NCI-H510A (cell line): ENCODE data around the gene FGF12.
"Not testable (repeated sequence)": the region's sequence is repeated elsewhere in the genome, so short reads cannot be mapped to it uniquely, and the experiment has no call there.

Source experiments
- DNase-seq: peaks from one replicate; lab custom pipeline; 2025; lab: John Stamatoyannopoulos, UW

The FGF12 gene

DNA sequence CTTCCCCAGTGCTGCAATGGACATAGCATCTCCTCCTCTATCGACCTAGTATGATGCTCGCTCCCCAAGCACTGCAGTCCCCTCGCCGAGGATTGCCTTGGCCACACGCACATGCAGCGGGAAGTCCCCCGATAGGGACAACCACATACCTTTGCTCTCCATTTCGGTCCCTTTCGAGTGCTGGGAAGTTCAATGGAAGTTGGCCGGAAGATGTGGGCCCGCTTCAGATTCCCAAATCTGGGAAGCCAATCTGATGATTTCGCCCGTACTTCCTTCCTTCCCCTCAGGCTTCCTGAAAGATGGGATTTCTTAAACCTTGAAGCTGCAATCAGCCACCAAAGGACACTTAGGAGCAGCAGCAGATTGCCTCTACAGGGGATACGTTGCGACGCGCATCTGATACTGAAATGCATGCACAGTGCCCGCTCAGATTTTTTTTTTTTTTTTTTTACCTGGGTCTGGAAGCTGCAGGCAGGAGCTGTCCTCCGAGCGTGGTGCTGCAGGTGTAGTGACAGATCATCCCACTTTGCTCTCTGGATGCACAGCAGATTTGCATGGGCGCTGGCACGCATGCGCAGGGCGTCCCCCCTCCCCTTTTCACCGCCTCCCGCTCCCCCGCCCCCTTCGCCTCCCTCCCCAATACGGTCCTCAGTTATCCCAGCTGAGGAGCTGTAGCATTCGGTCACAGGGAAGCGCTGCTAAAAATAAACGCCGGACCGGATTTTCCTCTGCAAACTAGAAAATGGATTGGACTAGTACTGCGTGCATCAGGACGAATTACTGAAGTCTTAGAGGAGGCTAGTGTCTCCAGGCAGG, at the start of gene FGF12:
FGF12 (minus strand) TSS at position 510 of the 816 bp plus-strand sequence.
- peak; percentile 82 for DNase-seq

DNA sequence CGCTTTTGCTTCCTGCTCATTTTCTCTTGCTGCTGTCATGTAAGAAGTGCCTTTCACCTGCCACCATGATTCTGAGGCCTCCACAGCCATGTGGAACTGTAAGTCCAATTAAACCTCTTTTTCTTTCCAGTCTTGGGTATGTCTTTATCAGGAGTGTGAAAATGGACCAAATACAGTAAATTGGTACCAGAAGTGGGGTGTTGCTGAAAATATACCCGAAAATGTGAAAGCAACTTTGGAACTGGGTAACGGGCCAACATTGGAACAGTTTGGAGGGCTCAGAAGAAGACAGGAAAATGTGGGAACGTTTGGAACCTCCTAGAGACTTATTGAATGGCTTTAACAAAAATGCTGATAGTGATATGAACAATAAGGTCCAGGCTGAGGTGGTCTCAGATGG, 47.0 kb upstream of the FGF12 start:
- DNase-seq, result not testable (repeated sequence)

DNA sequence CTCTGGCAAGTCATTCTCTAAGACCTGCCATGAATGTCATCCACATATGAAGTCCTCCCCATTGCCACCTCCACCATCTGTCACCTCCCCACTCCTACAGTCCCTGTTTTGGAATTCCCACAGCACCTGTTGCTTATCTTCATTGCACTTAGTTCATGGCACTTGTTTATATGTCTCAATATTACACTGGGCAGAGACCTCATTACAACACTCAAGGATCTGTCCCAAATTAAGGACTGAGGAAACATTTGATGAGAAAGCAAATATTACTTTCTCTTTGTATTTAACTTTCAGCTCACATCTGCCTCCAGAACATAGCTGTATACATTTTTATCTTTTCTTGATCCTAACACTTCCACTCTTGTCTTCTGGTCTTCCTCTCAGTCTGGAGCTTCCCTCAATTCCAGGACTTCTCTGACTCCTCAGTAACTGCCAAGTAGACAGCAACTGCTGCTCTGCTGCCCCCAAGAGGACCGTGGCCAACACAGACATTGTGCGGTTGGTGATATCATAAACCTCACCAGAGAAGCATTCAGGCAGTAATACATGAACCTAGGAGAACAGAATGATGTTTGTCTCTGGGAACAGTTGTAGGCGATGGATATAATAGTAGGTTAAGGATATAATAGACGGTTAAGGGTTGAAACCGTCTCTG, 45.0 kb upstream of the FGF12 start:
- DNase-seq, result no peak

DNA sequence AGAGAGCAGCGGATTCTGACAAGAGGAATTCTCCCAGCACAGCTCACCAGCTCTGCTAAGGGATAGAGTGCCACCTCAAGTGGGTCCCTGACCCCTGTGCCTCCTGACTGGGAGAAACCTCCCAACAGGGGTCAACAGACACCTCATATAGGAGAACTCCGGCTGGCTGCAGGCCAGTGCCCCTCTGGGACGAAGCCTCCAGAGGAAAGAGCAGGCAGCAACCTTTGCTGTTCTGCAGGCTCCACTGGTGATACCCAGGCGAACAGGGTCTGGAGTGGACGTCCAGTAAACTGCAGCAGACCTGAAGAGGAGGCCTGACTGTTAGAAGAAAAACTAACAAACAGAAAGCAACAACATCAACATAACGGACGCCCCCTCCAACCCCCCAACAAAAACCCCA, 31.3 kb upstream of the FGF12 start:
- DNase-seq, result no peak

DNA sequence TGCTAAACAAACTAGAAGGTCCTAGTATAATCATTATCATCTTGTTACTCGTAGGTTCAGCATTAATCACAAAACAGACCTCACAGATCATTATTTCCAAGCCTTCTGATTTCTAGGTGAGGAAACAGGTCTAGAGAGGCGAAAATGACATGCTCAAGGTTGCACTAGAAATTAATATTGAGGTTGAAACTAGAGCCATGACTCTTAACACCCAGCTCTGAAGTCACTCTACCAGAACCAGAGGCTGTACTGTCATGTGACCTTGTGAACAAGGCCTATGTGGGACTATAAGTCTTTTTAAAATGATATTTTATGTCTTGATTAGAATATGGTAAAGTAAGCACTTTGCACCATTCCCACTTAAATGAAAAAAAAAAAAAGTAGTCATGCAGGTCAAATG, 23.8 kb upstream of the FGF12 start:
- DNase-seq, result no peak

DNA sequence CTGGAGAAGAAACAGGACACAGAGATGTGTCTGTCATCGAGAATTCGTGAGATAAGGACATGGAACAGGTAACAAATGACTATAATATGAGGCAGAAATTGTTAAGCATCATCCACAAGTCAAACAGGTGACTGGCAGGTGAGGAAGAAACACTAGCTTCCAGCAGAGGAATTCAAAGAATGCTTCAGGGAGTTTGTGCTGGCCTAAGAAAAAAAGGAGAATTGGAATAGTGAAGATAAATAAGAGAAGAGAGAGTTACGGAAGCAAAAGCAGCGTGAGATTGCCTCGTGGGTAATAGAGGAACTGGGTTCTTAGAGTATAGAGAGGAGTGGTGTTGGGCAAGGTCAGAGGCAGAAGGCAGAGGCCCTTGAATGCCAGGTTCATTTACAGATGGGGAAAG, 22.9 kb upstream of the FGF12 start:
- no peak for DNase-seq

DNA sequence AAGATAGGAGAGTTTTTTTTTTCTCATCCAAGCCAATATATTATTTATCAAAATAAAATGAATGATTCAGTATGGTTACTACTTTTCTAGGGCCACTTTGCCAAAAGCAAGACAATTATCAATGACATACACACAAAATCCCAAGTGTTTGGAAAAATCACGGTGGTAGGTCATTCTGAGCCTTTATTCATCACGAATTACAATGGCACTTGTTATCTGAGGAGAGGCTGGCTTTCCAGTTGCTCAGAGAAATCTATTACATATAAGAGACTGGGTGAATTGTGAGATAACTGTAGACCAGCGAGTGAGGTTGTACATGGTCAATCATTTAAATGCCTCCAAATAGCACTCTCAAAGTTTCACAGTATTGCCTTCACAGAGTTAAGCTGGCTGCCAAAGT, 20.4 kb upstream of the FGF12 start:
- no peak for DNase-seq

DNA sequence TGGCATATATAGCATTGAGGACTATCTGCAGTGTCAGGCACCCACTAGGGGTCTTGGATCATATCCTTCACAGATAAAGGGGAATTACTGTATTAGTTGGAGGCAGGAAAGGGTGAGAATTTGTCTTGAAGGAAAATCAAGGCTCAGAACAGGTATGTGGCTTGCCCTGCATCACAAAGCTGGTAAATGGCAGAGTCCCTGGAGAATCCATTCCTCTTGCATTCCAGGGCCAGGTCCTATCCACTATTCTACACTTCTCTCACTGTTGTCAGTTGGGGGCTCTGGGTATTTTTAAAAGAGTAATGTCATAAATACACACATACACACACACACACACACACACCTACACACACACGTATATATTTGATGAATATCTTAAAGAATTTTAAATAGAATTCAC, 19.8 kb upstream of the FGF12 start:
- DNase-seq, result no peak

DNA sequence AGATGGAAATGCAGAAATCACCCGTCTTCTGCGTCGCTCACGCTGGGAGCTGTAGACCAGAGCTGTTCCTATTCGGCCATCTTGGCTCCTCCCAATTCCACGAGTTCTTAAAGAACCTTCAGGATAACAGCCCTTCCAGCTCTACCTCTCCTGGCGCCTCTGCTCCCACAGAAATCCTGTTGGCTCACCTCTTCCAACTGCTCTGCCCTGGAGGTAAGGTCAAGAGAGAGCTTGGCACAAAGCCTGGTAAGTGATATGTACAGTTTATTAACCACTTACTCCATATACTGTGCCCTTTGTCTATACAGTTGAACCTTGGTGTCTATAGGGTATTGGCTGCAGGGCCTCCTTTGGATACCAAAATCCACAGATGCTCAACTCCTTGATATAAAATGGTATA, 17.8 kb upstream of the FGF12 start:
- no peak for DNase-seq

DNA sequence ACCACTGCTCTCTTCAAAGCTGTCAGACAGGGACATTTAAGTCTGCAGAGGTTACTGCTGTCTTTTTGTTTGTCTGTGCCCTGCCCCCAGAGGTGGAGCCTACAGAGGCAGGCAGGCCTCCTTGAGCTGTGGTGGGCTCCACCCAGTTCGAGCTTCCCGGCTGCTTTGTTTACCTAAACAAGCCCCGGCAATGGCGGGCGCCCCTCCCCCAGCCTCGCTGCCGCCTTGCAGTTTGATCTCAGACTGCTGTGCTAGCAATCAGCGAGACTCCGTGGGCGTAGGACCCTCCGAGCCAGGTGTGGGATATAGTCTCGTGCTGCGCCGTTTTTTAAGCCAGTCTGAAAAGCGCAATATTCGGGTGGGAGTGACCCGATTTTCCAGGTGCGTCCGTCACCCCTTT, 17.3 kb upstream of the FGF12 start:
- DNase-seq, result not testable (repeated sequence)

DNA sequence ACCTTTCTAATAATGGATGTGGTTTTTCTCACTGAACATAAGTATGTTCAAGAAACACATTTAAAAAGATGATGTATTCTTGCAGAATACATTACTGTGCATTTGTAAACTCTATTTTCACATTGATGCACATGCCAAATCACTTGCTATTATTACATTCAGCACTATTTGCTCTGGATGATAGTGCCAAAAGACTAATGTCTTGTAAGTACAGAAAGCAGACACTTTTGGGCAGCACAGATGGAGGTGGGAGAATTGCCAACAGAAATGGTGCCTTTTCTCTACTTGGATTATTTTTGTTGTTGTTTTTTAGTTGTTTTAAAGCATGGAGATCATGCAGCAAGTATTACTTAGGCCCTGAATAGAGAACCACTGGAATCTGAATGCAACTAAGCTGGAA, 10.2 kb upstream of the FGF12 start:
- DNase-seq, result no peak

DNA sequence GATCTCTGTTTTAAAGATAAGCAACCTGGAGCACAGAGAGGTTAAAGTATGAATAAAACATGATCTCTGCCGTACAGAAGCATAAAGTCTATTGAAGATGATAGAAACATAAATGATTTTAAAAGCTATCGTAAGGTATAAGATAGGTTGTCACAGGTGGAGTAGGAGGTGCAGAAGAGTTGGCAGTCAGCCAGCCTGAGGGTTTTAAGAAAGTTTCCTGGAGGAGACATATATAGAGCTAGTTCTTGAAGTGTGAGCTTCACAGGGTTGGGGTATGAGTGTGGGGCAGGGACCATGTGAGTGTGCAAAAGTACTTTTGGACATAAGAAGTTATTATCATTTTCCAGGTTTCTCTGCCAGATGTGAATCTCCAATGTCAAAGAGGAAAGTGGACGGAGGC, 3.9 kb upstream of the FGF12 start:
- no peak for DNase-seq

DNA sequence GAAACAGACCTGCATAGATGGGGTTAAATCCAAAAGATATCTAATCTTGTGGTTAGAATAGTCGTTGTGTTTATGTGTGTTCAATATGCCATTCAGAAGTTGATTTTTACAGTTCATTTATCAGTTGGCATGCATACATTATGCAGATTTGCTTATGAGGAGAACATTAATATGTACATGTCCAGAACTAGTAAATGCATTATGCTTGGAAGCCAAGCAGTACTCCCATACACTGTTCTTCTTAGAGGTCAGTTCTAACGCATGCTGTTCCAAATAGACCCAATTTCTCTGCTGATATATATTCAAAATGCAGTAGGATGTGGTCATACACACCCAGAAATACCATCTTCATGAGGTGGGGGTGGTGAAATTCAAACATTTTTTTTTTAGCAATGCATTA, 956 bp downstream of the FGF12 start:
- DNase-seq, result no peak

DNA sequence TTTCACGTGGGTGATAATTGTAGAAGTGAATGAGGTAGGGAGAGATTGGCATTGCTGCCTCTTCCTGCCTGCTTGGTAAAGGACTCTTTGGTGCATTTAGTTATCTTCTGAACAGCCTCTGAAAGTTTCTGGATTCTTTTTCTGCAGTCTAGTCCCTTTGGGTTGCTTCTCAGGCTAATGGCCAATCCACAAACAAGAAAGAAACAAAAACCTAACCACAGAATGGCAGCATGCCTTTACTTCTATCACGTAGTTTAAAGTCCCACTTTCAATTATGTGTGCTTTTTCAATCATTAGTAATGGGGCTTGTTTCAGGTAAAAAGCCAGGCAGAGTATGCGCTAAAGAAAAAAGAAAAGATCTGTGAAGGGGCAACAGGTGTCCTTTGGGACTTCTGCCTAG, 7.4 kb downstream of the FGF12 start:
- no peak for DNase-seq

DNA sequence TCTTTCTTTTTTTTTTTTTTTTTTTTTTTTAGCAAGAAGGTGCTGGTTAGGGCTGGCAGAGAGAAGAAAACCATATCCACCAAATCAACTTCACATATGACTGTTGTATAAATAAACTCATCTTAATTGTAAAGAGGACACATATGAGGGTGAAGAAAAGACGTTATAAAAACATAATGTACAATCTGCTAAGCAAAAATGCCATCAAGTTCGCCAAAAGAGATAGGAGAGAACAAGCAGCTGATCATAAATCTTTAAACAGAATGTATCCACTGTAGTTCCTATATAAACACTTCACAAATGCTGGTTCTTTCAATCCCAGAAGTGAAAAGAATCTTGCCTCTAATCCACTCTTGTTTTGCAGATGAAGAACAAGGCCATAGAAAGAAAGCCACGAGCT, 9.2 kb downstream of the FGF12 start:
- no peak for DNase-seq

DNA sequence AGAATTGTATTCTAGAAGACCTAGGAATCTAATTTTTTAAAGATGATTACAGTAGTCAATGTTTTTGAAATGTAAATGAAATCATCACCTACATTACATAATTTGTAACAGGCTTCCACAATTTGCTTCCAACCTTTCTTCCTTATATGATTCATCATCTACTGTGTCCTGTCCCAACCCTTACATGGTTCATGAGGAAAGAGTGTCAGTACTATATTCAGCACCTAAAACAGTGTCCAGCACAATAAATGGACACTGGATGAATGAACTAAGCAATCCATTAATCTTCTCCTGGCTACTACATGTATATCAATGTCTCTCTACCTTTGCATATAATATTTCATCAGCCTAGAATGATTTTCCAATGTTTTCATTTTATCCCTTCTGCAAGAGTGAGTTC, 12.2 kb downstream of the FGF12 start:
- no peak for DNase-seq

DNA sequence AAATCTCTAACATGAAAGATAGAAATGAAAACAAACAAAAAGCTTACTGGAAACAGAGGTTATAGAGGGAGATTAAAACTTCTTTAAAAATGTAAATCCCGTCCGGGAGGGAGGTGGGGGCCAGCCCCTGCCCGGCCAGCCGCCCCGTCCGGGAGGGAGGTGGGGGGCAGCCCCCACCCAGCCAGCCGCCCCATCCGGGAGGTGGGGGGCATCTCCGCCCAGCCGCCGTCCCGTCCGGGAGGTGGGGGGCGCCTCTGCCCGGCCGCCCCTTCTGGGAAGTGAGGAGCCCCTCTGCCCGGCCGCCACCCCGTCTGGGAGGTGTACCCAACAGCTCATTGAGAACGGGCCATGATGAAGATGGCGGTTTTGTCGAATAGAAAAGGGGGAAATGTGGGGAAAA, 16.2 kb downstream of the FGF12 start:
- not testable (repeated sequence) for DNase-seq

DNA sequence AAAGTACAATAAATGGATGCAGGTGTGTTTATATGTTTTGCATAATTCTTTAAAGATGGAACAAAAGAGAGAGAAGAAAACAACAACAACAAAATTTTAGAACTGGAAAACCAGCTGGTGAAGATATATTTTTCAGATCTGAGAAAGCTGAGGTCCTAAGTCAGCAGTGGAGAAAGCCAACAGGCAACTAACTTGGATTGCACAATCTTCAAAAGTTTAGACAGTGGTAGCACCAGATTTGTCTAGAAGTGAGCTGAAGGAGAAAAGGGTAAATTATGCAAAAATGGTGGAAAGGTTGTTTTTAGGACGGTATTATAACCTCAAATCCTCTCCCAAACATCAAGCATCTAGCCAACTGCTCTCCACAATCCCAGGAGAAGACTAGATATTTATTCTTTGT, 17.0 kb downstream of the FGF12 start:
- no peak for DNase-seq

DNA sequence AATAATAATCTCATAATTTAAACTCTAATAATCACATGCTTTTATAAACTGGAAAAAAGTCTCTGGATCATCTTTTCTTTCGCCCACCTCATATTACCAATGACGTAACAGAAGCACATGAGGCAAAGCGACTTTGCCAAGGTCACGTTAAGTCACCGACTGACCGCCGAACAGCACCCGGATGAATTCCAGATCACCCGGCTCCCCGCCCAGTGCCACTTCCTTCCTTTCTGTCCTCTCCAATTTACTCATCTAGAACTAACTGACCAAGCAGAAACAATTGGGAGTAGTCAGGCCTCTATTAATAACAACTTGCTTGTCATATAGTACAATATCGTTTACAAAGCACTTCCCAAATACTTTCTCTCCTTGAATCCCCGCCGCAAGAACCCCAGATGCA, 21.1 kb downstream of the FGF12 start:
- no peak for DNase-seq

DNA sequence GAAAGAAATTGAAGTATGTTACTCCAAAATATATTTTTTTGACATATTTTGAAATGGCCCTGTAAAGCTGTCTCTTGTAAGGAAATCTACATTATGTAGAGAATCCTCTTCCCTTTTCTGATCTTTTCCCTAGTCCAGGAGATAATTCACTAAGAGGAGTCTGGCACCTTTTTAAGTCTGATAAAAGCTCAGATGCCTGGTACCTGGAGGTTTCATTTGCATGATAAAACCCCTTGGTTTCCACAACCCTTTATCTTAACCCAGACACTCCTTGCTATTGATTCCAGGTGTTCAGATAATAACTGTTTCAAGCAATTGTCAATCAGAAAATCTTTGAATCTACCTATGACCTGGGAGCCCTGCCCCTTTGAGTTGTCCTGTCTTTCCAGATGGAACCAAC, 26.5 kb downstream of the FGF12 start:
- no peak for DNase-seq

DNA sequence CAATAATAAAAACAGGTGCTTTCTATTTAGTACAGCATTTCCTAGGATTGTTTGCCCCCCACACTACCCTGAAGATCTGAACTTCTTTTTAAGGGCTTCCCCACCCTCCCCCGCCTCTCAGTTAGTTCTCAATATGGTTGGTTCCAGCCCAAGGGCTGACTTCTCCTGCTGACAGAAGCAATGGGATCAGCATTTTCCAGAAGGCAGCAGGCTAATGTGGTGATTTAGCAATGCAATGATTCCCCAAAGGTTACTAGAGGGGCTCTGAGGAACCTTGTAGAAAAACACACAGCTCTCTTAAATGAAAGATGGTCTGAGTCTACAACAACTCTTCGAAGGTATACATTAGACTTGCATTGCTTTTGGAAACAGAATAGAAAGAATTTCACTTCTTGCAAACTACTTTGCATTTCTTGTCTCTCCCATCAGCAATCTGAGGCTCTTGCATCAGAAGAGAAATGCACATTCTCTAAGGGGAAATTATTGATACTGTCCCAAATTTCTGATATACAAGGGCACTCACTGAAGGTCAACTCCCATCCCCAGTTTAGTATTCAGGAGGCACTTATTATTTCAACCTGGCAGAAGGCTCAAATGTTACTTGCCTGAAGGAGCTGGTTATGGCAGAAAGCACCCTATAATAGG, 30.3 kb downstream of the FGF12 start:
- DNase-seq, result no peak

DNA sequence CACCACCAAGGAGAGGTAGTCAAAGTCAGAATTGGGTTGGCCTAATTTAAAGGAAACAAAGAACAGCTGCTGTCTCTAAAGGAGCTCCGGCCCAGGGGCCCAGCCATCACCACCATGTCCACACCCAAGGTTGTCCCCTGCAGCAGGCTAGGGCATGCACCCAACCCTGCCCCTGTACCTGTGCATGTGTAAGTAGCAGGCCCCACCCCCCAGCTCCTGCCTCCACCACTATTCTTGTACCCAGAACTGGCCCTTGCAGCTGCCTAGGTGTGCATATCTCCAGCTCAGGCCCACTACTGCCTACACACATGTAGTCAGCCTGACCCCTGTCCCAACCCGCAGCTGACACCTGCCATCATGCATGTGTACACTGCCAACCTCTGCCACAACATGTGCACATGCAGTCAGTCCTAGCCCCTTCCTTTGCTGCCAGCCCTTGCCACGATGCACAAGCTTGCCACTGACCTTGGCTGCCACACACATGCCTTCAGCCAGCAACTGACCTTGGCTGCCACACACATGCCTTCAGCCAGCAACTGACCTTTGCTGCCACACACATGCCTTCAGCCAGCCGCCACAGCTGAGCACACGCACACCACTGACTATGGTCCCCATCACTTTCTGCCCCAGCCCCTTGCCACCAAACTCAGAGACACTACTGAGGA, 39.7 kb downstream of the FGF12 start:
- DNase-seq, result no peak

DNA sequence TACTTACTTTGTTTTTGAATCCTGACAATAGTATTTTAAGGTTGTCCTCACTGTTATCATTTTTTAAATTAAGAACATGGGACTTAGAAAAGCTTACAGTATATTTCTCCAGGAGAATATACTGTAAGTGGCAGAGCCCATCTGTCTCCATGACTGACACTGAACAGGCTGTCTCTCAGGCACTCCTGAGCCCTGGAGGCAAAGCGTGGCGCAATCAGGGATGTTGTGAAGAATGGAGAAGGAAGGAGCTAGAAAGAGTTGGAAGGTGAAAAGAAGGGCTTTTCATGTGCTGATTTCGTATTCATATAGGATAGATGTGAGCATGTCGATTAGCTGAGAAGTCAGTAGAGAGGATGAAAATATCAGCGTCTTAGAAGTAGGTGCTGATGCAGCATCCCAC, 41.5 kb downstream of the FGF12 start:
- DNase-seq, result no peak
